Gastrocnemius medialis (tissue), 4 donors: Measurements from ENCODE around the gene LTB. TPM values are rescaled to one million over a fixed set of nuclear protein-coding genes. Genes with fewer than 3 reads are reported as not detected.

Experiments used
- ATAC-seq, 2 donors: fragments of 150-250 bp; one replicate each; pipeline ENCODE4 v1.9.1; 2016
- DNase-seq, 2 donors: peaks; one replicate each; pipeline ENCODE4 v3.0.0-alpha.2; 2019
- H3K27ac ChIP-seq, 4 donors: fragments of 200-600 bp; sonication (generic); 1 replicate in 1 of 4; 2 replicates in 3 of 4; pipeline ENCODE4 v1.5.1; 2016 to 2018; ENCODE audit warnings: mild to moderate bottlenecking in 2 of 4, moderate library complexity in 1 of 4
- H3K27me3 ChIP-seq, 3 donors: fragments of 200-600 bp; sonication (generic) in 2 of 3; 1 replicate in 1 of 3; 2 replicates in 2 of 3; pipeline versions ENCODE4 v1.5.1 to v1.6.0; 2016 to 2019; ENCODE audit warnings: mild to moderate bottlenecking in 1 of 3, moderate library complexity in 1 of 3
- H3K36me3 ChIP-seq, 2 donors: fragments of 200-600 bp; sonication (generic) in 1 of 2; one replicate each; pipeline ENCODE4 v1.5.1; 2017 to 2018
- H3K4me1 ChIP-seq, 2 donors: fragments of 200-600 bp; sonication (generic) in 1 of 2; one replicate each; pipeline ENCODE4 v1.5.1; 2016 to 2017; ENCODE audit warnings: mild to moderate bottlenecking in 2 of 2
- H3K4me3 ChIP-seq, 4 donors: fragments of 200-600 bp; sonication (generic) in 3 of 4; 1 replicate in 1 of 4; 2 replicates in 3 of 4; pipeline ENCODE4 v1.5.1; 2016 to 2019; ENCODE audit warnings: mild to moderate bottlenecking in 2 of 4
- H3K9me3 ChIP-seq, 3 donors: fragments of 200-600 bp; sonication (generic) in 2 of 3; 1 replicate in 1 of 3; 2 replicates in 2 of 3; pipeline ENCODE4 v1.5.1; 2016 to 2019
- CTCF ChIP-seq, 5 experiments: fragments of 450-650 bp in 3 of 5; fragments of 200-600 bp in 2 of 5; sonication (generic) in 2 of 5; IDR thresholded peaks in 4 of 5; conservative IDR thresholded peaks in 1 of 5; 1 replicate in 4 of 5; 2 replicates in 1 of 5; pipeline ENCODE4 v1.5.1; 2016 to 2019; ENCODE audit warnings: antibody characterized with exemption in 5 of 5, mild to moderate bottlenecking in 3 of 5, moderate library complexity in 3 of 5
- POLR2A ChIP-seq, 2 donors: fragments of 450-650 bp; IDR thresholded peaks; one replicate each; pipeline ENCODE4 v1.6.1; 2017; ENCODE audit warnings: antibody characterized with exemption in 2 of 2, mild to moderate bottlenecking in 2 of 2, moderate library complexity in 2 of 2
- in situ Hi-C, 4 donors: fragments of 200-750 bp; cut with MboI; loops; one replicate each; pipeline versions ENCODE4 v1.15.0 to v1.8.0; 2017; ENCODE audit warnings: low sequenced_read_pairs in 4 of 4
- intact Hi-C: fragments of 100-400 bp; cut with DNase I; formaldehyde crosslinking; loops from one replicate; pipeline ENCODE4 v1.15.1; 2023; ENCODE audit warnings: low total_unique reads
- total RNA-seq, 4 donors: library from RNA; depleted of rRNA; stranded (reverse); fragments of >200 nt; gene quantifications; one replicate each; pipeline versions ENCODE4 v1.1.0 to v1.2.3, GENCODE V29; 2016

The LTB gene
- total RNA-seq, 4 donors from 2014 or later = not detected

GRCh38 chr6:31569861-31570536 is 12.2 kb downstream of the LTB start:
- in situ Hi-C loops = no loop called here
- TF ChIP-seq CTCF (IDR thresholded peaks at IDR 0.05 in 4 of 5, conservative IDR thresholded peaks at IDR 0.05 in 1 of 5) (no peak), POLR2A (IDR thresholded peaks at IDR 0.05) (no peak)
- Histone ChIP-seq H3K27me3 (no peaks in the 10 kb centered on the region), H3K36me3 (no peaks in the 10 kb centered on the region), H3K4me3 (no peak overlapping the region), H3K27ac (no peak overlapping the region), H3K4me1 (no peaks in the 10 kb centered on the region), H3K9me3 (no peaks in the 10 kb centered on the region)
- ATAC-seq (no peak), DNase-seq (no peak)
- intact Hi-C loops = no loop called here

GRCh38 chr6:31568537-31568961 is 13.7 kb downstream of the LTB start:
- in situ Hi-C loops = no loop called here

GRCh38 chr6:31567531-31568370 is 14.5 kb downstream of the LTB start:
- Histone ChIP-seq H3K27me3 (no peaks in the 10 kb centered on the region), H3K9me3 (no peaks in the 10 kb centered on the region), H3K4me3 (no peak overlapping the region), H3K27ac (no peak overlapping the region), H3K36me3 (no peaks in the 10 kb centered on the region), H3K4me1 (no peaks in the 10 kb centered on the region)
- ATAC-seq = no peak
- TF ChIP-seq POLR2A (IDR thresholded peaks at IDR 0.05) = no peak
- no peak for TF ChIP-seq CTCF (IDR thresholded peaks at IDR 0.05 in 4 of 5, conservative IDR thresholded peaks at IDR 0.05 in 1 of 5)
- in situ Hi-C loops (no loop called here), intact Hi-C loops (no loop called here)
- no peak for DNase-seq

More at GRCh38 chr6:31568537-31568961, 13.7 kb downstream of the LTB start:
- H3K4me3 ChIP-seq = no peak overlapping the region
- DNase-seq (no peak), ATAC-seq (no peak)
- no peak overlapping the region for H3K27ac ChIP-seq
- no peaks in the 10 kb centered on the region for H3K36me3 ChIP-seq
- intact Hi-C loops = no loop called here
- H3K27me3 ChIP-seq = no peaks in the 10 kb centered on the region
- TF ChIP-seq POLR2A (IDR thresholded peaks at IDR 0.05) (no peak), CTCF (IDR thresholded peaks at IDR 0.05 in 4 of 5, conservative IDR thresholded peaks at IDR 0.05 in 1 of 5) (no peak)
- no peaks in the 10 kb centered on the region for H3K9me3 ChIP-seq
- no peaks in the 10 kb centered on the region for H3K4me1 ChIP-seq

GRCh38 chr6:31560697-31561058 is 21.5 kb downstream of the LTB start:
- H3K4me1 ChIP-seq = peaks cover 14 to 29% of the 10 kb centered on the region in 2 donors
- in situ Hi-C loops = no loop called here
- H3K27ac ChIP-seq = peak overlapping the region in 3 of 4 donors; percentile 51 to 64 (median 59)
- no peaks in the 10 kb centered on the region for H3K9me3 ChIP-seq
- intact Hi-C loops = no loop called here
- DNase-seq (no peak), ATAC-seq (no peak)
- H3K36me3 ChIP-seq = peaks cover 0 to 24% of the 10 kb centered on the region in 2 donors
- H3K4me3 ChIP-seq = no peak overlapping the region
- H3K27me3 ChIP-seq = no peaks in the 10 kb centered on the region
- TF ChIP-seq POLR2A (IDR thresholded peaks at IDR 0.05) (no peak), CTCF (IDR thresholded peaks at IDR 0.05 in 4 of 5, conservative IDR thresholded peaks at IDR 0.05 in 1 of 5) (no peak)
